ENCODE measurements around the gene TMEM151B. TPM values are rescaled to one million over a fixed set of nuclear protein-coding genes. Genes with fewer than 3 reads are reported as not detected.
"Not testable (repeated sequence)": the region's sequence is repeated elsewhere in the genome, so short reads cannot be mapped to it uniquely, and the experiment has no call there.

The TMEM151B gene
- total RNA-seq, 4 donors from 2014 or later, result 0.27 to 0.57 TPM; not detected in 2

GRCh38 chr6:44229376-44230033 is 40.7 kb upstream of the TMEM151B start:
- Histone ChIP-seq H3K27me3 (no peaks in the 10 kb centered on the region), H3K27ac (no peak overlapping the region), H3K36me3 (no peaks in the 10 kb centered on the region), H3K4me3 (no peak overlapping the region), H3K4me1 (peaks cover 0 to 43% (median 0%) of the 10 kb centered on the region in 4 donors), H3K9me3 (no peaks in the 10 kb centered on the region)
- DNase-seq, result no peak
- no peak for TF ChIP-seq CTCF (IDR thresholded peaks at IDR 0.05)
- no peak for TF ChIP-seq POLR2A (IDR thresholded peaks at IDR 0.05)

DNA sequence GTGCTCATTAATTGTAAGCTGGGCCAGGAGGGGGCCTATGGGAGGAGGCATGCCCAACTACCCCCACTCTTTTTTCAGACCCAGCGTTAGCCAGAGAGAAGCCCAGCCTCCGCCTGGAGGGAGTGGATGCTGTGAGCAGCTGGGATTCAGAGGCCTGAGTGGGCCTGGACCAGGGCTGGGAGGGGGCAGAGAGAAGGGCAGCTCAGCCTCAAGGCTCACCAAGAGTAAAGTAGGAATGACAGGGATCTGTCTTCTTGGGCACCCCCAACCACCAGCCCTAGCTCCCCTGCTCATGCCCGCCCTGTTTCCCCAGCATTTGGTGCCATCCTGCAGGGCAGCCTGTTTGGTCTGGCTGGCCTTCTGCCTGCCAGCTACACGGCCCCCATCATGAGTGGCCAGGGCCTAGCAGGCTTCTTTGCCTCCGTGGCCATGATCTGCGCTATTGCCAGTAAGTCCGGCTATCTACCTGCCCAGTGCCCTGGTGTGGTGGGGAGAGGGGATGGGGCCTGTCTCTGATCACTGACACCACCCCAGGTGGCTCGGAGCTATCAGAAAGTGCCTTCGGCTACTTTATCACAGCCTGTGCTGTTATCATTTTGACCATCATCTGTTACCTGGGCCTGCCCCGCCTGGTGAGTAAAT is 40.1 kb upstream of the TMEM151B start:
- TF ChIP-seq CTCF (IDR thresholded peaks at IDR 0.05) (no peak), POLR2A (IDR thresholded peaks at IDR 0.05) (no peak)
- peak in 1 of 3 donors; percentile 7 for DNase-seq
- Histone ChIP-seq H3K36me3 (no peaks in the 10 kb centered on the region), H3K27ac (peak overlapping the region in 1 of 4 donors; percentile 15), H3K9me3 (no peaks in the 10 kb centered on the region), H3K4me3 (no peak overlapping the region), H3K27me3 (no peaks in the 10 kb centered on the region), H3K4me1 (peaks cover 0 to 44% (median 0%) of the 10 kb centered on the region in 4 donors)

- peaks cover 0 to 35% (median 0%) of the 10 kb centered on the region in 4 donors for H3K4me1 ChIP-seq
Observed at GRCh38 chr6:44231426-44231825, 38.8 kb upstream of the TMEM151B start.

GRCh38 chr6:44232676-44233566 is 37.3 kb upstream of the TMEM151B start:
- H3K9me3 ChIP-seq, result no peaks in the 10 kb centered on the region
- H3K4me3 ChIP-seq, result no peak overlapping the region
- H3K4me1 ChIP-seq, result peaks cover 0 to 29% (median 0%) of the 10 kb centered on the region in 4 donors
- peak overlapping the region in 2 of 4 donors; percentile 30 to 60 for H3K27ac ChIP-seq
- no peaks in the 10 kb centered on the region for H3K36me3 ChIP-seq
- peak in 1 of 3 donors; percentile 32 for DNase-seq
- TF ChIP-seq CTCF (IDR thresholded peaks at IDR 0.05), result no peak
- no peak for TF ChIP-seq POLR2A (IDR thresholded peaks at IDR 0.05)
- no peaks in the 10 kb centered on the region for H3K27me3 ChIP-seq

More at GRCh38 chr6:44231426-44231825, 38.8 kb upstream of the TMEM151B start:
- not testable (repeated sequence) for H3K36me3 ChIP-seq, H3K27me3 ChIP-seq, H3K27ac ChIP-seq, H3K4me3 ChIP-seq, DNase-seq, H3K9me3 ChIP-seq

DNA sequence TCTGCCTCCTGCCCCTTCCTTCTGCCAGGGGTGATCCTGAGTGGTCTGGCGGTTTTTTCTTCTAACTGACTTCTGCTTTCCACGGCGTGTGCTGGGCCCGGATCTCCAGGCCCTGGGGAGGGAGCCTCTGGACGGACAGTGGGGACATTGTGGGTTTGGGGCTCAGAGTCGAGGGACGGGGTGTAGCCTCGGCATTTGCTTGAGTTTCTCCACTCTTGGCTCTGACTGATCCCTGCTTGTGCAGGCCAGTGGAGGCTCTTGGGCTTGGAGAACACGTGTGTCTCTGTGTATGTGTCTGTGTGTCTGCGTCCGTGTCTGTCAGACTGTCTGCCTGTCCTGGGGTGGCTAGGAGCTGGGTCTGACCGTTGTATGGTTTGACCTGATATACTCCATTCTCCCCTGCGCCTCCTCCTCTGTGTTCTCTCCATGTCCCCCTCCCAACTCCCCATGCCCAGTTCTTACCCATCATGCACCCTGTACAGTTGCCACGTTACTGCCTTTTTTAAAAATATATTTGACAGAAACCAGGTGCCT is 36.6 kb upstream of the TMEM151B start:
- Histone ChIP-seq H3K4me1 (peaks cover 0 to 29% (median 2%) of the 10 kb centered on the region in 4 donors), H3K9me3 (no peaks in the 10 kb centered on the region), H3K36me3 (no peaks in the 10 kb centered on the region), H3K27me3 (no peaks in the 10 kb centered on the region), H3K27ac (peak overlapping the region in 2 of 4 donors; percentile 30 to 60), H3K4me3 (no peak overlapping the region)
- TF ChIP-seq POLR2A (IDR thresholded peaks at IDR 0.05), result no peak
- peak in 1 of 3 donors; percentile 40 for DNase-seq
